GM18511 (cell line): ENCODE measurements around the gene PPP2R5A.
A peak's percentile ranks its signal among the peaks of the same experiment; 100 is the strongest.
"Not testable (repeated sequence)": the region's sequence is repeated elsewhere in the genome, so short reads cannot be mapped to it uniquely, and the experiment has no call there.

Experiments used
- ATAC-seq: cut with Tn5 transposase; IDR thresholded peaks from one replicate; pipeline ENCODE4 v1.9.1; 2021; ENCODE audit warnings: mild to moderate bottlenecking, moderate library complexity; ENCODE audit not compliant: unreplicated experiment

PPP2R5A gene

DNA sequence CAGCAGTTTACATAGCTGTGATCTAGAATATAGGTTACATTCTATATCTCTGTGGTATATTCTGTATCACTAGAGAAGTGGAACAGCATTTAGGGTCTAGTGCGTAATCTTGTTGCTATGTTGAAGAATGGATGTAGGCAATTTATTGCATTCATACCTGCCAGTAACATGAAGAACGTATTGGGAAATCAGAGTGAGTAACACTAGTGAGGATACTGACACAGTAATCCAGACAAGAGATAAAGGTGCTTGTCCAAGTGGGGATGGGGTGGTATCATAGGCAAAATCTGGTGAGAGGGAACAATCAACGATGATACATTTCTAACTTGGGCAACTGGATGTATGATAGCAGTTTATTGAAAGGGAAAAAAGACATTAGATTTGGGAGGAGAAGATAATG, 9.8 kb downstream of the PPP2R5A start:
- ATAC-seq, result no peak

DNA sequence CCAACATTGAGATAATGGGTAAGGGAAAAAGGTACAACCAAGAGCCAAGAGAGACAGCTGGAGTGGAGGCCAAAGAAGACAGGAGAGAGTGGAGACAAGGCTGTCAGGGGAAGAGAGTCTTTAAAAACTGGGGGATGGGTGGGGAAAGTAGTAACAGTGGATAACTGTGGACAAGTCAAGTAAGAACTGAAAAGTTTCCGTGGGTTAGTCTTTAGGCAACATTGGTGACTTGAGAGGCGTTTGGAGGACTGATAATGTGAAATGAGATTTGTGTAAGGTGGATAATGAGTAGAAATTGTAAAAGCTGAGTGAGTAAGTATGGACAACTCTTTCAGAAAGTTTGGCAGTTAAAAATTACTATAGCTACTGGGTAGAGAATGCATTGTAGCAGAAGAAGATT, 10.4 kb downstream of the PPP2R5A start:
- no peak for ATAC-seq

DNA sequence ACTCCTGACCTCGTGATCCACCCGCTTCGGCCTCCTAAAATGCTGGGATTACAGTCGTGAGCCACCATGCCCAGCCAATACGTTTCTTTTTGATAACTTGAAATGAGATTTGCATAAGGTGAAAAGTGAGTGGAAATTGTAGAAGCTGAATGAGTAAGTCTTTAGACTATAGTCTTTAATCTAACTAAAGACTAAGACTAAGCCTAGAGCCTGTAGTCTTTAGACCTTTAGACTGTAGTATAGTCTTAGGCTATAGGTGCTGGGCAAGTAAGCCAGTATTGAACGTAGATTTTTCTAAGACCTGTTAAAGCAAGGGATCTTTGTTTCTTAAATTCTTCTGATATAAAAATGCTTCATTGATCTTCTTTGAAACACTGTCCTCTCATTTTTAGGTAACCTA, 12.1 kb downstream of the PPP2R5A start:
- no peak for ATAC-seq

DNA sequence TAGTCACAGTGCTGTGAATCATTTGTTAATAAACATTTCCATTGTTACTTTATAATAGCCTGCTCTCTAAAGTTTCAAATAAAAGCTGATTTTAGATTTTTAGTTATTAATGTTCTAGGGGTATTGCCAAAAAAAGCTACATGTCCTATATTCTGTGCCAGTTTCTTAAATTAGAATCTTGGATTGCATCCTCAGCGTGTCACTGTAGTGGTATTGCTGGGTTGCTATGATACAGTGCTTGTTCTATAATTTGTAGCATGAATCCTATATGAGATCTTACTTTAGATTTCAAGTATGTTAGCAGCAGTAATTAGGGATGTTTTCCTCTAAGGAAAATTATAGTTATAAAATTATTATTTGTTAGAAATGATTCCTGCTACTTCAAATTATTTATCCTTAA, 16.4 kb downstream of the PPP2R5A start:
- ATAC-seq, result no peak

DNA sequence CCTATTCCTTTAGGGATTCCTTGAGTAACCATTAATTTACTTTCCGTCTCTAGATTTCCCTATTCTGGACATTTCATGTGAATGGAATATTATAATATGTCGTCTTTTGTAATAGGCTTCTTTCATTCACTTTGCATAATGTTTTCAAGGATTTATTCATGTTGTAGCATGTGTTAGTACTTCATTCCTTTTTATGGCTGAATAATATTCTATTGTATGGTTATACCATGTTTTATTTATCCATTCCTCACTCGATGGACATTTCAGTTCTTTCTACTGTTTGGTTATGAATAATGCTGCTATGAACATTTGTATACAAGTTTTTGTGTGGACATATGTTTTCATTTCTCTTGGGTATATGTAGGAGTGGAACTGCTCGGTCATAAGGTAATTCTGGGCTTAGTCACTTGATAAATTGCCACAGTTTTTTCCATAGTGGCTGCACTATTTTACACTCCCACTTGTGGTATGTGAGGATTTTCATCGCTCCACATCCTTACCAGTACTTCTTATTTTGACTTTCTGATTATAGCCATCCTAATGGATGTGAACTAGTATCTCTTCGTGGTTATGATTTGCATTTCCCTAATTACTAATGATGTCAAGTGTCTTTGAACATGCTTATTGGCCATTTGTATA, 17.7 kb downstream of the PPP2R5A start:
- ATAC-seq, result no peak

DNA sequence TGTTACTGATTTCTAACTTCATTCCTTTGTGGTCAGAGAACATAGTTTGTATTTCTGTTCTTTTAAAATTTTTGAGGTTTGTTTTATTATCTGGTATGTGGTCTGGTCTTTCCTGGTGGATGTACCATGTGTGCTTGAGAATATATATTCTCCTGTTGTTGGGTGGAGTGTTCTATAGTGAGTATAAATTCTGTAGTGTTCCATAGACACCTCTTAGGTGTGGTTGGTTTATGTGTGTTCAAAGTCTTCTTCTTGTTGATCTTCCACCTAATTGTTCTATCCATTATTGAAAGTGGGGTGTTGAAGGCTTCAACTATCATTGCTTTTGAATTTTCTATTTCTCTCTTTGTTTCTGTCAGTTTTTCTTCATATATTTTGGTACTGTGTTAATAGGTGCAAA, 20.1 kb downstream of the PPP2R5A start:
- ATAC-seq, result no peak

DNA sequence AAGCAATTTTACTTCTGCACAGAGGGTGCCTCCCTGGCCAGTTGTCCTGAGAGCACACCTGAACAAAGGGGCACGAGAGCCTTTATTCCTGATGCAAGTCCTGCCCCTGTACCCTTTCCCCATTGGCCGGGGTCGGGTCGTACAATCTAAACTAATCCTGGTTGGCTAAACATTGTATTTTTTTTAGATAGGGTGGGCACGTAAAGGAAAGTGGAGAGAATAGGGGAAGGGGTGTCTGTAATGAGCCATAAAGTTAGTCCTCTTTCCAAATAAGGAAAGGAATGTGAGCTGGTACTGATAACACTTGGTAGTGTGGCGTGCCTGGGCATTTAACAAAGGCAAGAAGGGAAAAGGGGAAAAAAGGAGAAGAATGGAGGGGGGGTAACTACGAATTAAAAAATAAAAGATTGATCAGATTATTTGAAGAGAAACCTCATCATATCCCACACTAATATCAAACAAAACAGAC, 20.8 kb downstream of the PPP2R5A start:
- not testable (repeated sequence) for ATAC-seq

DNA sequence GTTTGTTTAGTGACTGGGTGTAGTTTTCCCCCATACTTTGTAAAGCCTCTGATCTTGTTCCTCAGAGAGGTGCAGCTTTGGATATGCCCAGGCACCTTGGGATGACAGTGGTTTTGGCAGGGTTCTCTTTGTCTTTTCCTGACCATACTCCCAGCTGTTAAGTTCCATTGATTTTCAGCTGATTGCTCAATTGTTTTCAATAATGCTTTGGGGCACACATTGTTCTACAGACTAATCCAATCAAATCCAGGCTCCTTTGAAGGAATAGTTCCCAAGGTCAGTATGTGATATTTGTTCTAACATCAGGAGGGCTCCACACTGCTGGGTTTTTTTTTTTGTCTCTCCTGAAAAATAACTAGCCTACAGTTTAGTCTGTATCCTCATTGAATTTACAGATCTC, 24.8 kb downstream of the PPP2R5A start:
- no peak for ATAC-seq

DNA sequence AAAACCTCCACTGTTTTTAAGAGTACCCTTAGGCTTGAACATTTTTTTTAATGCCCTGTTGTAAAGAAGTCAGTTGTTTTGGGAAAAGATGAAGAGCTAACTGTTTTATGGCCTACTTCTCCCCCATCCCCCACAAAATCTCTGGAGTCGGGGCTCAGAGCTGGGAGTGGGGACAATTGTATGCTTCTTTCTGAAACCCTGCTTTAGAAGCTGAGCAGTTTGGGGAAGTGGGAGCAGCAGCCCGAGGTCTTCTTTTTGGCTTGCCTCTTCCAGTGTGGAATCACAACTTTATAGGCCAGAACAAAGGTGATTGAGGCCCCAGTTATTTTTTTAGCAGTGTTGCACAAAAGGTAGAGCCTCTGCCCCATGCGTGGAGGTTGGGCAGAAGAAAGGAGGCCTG, 25.2 kb downstream of the PPP2R5A start:
- ATAC-seq, result no peak

DNA sequence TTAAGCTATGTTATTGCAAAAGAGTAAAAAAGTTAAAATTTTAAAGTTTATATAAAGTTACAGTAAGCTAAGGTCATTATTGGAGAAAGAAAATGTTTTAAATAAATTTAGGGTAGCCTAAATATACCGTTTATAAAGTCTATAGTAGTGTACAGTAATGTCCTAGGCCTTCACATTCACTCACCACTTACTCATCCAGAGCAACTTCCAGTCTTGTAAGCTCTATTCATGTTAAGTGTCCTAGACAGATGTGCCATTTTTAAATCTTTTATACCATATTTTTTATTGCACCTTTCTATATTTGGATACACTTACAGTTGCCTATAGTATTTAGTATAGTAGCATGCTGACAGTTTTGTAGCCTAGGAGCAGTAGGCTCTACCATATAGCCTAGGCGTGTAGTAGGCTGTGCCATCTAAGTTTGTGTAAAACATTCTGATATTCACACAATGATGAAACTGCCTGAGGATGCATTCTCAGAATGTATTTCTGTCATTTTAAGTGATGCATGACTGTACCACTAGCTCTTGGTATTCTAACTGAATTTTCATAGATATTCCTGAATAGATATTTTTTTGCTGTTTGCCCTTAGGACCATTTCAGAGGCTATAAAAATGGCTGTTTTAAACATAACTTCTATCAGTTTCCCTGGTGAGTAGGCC, 26.8 kb downstream of the PPP2R5A start:
- no peak for ATAC-seq

DNA sequence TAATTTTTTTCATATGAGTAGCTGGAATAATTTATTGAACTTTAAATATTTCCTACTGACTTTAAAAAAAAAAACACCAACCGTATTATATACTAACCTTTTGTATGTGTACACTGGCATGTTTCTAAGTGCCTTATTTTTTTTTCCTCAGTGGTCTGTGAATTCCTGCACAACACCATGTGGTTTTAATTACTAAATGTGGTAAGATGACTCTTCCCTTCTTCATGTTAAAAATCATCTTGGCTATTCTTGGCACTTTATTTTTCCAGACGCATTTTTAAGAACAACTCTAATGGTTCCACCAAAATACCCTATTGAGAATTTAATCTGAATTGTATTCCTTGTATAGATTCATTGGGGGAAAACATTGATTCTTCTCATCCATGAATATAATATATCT, 28.4 kb downstream of the PPP2R5A start:
- no peak for ATAC-seq

DNA sequence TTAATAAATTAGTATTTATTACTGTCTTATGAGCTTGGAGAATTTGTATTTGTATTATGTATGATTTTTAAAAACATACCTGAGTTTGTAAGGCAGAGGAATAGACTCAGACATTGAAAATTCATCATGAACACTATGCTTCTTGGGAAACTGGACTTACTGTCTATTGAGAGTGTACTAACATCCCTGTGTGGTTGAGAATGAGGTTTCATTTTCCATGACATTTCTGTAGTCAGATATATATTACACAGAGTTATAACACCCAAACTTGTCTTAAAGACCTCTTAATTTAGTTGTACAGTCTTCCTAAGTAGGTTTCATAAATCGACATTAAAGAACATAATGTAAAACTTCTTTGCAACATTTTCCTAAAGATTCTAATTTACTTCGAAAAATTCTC, 30.0 kb downstream of the PPP2R5A start:
- ATAC-seq, result no peak

DNA sequence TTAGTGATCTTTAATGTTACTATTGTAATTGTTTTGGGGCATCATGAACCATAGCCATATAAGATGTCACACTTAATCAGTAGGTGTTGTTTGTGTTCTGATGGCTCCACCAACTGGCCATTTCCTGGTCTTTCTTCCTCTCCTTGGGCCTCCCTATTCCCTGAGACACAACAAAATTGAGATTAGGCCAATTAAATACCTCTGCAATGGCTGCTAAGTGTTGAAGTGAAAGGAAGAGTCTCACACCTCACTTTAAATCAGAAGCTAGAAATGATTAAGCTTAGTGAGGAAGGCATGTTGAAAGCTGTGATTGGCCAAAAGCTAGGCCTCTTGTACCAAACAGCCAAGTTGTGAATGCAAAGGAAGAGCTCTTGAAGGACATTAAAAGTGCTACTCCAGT, 30.7 kb downstream of the PPP2R5A start:
- ATAC-seq, result peak; percentile 62

DNA sequence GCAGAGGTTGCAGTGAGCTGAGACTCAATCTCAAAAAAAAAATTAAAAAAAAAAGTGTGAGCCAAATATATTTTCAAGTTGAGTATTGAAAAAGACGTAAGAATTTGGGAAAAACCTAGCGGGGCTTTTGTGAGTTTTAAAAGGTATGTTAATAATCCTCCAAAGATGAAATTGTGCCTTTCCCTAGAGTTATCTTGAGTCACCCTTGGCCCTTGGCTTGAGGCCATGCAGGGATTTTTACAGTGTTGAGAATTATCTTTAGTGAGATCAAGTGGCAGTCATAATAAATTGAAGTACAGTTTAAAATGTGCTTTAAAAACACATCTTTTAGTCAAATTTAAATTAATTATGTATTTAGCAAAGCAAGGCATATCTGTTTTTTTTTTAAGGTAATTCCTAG, 32.7 kb downstream of the PPP2R5A start:
- no peak for ATAC-seq

DNA sequence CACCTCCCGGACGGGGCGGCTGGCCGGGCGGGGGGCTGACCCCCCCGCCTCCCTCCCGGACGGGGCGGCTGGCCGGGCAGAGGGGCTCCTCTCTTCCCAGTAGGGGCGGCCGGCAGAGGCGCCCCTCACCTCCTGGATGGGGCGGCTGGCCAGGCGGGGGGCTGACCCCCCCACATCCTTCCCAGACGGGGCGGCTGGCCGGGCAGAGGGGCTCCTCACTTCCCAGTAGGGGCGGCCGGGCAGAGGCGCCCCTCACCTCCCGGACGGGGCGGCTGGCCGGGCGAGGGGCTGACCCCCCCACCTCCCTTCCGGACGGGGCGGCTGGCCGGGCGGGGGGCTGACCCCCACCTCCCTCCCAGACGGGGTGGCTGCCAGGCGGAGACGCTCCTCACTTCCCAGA, 35.8 kb downstream of the PPP2R5A start:
- ATAC-seq, result not testable (repeated sequence)

DNA sequence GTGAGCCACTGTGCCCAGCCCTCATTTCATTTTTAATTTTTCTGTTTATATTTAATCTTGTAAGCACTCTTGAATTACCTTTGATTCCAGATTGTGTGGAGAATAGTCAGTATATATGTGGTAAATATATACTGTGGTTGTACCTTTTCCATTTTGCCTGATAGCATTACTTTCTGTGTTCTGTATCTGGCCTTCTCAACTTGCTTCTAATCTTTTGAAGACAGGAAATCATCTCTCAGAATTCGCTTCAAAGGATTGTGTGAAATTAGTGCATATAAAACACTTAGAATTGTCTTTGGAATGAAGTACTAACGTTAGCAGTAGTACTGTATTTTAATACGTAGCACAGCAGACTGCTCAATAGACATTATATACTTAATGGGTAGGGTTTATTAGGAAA, 37.9 kb downstream of the PPP2R5A start:
- no peak for ATAC-seq

DNA sequence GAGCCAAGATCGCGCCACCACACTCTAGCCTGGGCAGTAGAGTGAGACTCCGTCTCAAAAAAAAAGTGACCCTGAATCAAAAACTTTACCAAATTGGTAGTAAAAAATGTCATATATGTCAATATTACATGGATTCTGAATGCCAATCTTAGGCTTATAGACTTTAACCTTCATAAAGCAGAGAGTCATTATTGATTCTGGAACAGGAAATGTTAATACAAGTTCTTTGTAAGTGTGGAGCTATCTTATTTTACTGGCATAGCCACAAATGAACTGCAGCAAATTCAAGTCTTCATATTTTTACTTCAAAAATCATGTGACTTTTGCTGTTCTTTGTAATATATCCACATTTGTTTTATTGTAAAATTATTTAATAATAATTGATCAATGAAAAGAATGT, 41.3 kb downstream of the PPP2R5A start:
- no peak for ATAC-seq

DNA sequence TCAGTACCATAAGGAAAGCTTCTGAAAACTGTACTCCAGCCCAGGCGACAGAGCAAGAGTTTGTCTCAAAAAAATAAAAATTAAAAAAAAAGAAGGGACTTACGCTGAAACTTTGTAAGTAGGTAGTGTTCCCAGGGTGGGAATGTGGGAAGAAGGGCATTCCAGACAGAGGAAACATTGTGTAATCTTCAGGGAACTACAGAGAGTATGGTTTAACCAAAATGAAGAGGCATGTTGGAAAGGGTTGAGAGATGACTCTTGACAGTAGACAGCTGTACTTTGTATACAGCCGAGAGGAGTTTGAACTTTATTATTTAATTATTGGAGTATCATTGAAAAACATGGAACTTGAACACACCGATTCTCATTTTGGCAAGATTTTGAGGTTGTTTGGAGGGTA, 43.0 kb downstream of the PPP2R5A start:
- ATAC-seq, result no peak

DNA sequence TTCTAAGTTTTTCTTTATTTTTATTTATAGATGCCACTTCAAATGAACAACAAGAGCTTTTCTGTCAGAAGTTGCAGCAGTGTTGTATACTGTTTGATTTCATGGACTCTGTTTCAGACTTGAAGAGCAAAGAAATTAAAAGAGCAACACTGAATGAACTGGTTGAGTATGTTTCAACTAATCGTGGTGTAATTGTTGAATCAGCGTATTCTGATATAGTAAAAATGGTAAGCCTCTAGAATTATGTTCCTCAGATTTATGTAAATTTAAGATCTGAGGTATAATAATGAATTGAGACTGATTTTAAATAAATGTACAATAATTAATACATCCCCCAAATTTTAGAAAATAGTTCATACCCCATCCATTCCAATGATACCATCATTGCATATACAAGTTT, 43.9 kb downstream of the PPP2R5A start:
- ATAC-seq, result no peak

DNA sequence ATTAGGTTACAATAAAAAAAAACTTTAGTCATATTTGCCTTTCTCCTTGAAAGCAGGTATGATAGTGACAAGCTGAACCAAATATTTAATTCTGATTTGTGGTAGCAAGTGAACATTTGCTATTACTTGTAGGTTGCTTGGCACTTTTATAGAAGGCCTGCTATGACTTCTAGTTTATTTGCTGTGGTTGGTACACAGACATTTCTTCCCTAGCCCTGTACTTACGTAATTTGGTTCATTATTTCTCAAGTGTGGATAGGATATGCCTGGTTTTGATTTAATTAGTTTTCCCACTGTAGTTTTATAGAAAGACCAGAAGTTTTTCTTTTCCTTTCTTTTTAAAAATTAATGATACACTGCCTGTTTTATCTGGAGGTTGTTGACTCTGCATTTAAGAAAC, 55.9 kb downstream of the PPP2R5A start:
- ATAC-seq, result no peak

DNA sequence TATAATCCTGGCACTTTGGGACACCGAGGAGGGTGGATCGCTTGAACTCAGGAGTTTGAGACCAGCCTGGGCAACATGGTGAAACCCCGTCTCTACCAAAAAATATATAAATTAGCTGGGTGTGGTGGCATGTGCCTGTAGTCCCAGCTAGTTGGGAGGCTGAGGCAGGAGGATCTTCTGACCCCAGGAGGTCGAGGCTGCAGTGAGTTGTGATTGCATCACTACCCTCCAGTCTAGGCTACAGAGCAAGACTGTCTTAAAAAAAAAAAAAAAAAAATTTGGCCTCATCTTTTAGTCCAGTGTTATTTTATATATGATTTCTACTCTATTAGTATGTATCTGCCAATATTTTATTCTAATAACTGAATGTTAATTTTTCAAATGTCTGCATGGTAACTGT, 59.7 kb downstream of the PPP2R5A start:
- ATAC-seq, result no peak

DNA sequence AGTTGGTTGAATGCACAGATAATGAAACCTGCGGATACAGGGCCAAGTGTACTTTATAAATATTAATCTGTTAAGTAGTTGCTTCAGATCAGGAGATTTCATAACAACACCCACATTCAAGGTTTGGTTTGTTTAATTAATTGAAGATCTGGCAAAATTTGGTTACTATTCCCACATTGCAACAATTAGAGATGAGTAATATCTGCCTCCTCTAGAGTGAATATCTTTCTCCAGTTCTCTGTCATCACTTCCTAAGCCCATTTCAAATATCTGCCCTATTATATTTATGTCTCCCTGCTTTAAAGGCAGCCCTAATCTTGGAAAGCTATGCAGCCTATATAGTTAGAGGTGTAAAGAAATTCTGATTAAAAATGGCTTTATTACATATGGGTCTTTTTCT, 61.4 kb downstream of the PPP2R5A start:
- no peak for ATAC-seq
